ENCODE results near the gene SMARCC2.
"Not testable (repeated sequence)": the region's sequence is repeated elsewhere in the genome, so short reads cannot be mapped to it uniquely, and the experiment has no call there.

Gene SMARCC2

GRCh38 chr12:56206452-56207166 is 17.3 kb upstream of the SMARCC2 start:
- no peak for DNase-seq

GRCh38 chr12:56205445-56205844 is 16.2 kb upstream of the SMARCC2 start:
- DNase-seq: no peak

- DNase-seq: no peak
Measured at GRCh38 chr12:56204275-56204674, 15.0 kb upstream of the SMARCC2 start.

GRCh38 chr12:56202838-56203237 is 13.6 kb upstream of the SMARCC2 start:
- DNase-seq: no peak

- no peak for DNase-seq
Measured at GRCh38 chr12:56202366-56202765, 13.1 kb upstream of the SMARCC2 start.

DNA sequence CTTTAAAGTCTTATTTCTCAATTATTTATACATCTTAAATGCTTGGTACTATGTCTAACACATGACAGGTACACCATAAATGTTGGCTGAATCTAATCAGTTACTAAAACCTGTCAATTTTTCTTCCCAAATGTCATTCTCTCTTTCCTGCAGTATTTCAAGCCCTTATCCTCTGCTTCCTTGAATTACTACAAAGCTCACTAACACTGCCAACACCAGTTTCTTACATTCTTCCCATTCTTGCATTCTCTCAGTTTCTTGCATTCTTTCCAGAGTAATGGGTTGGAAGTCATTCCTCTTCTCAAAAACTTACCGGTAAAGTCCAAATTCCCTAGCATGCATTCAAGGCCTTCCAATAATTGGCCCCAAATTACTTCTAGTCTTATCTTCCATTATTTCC is 9.6 kb upstream of the SMARCC2 start:
- no peak for DNase-seq

DNA sequence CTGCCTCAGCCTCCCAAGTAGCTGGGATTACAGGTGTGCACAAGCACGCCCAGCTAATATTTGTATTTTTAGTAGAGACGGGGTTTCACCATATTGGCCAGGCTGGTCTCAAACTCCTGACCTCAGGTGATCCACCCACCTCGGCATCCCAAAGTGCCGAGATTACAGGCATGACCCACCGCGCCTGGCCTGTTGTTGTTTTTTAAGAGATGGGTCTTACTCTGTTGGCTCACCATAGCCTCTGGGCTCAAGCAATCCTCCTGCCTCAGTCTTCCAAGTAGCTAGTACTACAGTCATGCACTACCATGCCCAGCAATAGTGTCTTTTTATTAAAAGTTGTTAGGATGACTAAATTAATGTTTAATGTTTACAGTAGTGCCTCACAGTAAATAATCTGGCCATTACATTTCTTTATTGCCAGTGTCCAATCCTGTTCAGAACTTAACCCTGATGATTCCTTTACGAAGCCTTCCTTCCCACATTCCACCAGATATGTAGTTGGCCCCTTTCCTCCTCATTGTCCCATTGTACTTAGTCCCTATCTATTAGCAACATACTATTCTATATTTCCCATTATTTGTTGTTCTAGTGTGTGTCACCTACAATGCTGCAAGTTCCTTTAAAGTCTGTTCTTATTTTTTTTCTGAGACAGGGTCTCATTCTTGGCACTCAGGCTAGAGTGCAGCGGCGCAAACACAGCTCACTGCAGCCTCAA is 8.8 kb upstream of the SMARCC2 start:
- no peak for DNase-seq

DNA sequence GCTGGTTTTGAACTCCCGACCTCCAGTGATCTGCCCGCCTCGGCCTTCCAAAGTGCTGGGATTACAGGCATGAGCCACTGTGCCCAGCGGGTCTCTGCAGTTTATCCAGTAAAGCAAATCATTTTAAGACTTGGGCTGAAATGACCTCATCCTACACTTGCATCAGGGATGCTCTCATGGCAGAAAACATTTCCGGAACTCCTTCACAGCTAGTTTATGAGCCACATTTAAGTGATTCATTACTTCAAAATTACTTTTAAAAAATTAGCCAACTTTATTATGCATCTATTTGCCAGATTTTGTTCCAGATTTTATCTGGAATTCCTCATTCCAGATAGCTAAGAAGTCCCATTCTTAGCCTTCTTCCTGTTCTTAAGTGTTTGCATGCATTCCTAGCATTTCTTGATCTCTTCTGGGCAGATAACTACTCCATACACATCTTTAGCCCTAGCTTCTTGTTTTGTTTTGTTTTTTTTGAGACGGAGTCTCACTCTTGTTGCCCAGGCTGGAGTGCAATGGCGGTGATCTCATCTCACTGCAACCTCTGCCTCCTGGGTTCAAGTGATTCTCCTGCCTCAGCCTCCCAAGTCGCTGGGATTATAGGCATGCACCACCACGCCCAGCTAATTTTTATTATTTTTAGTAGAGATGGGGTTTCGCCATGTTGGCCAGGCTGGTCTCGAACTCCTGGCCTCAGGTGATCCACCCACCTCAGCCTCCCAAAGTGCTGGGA is 7.7 kb upstream of the SMARCC2 start:
- DNase-seq: not testable (repeated sequence)

- peak; percentile 69 to 81 for DNase-seq
Measured at GRCh38 chr12:56193025-56193578, 3.8 kb upstream of the SMARCC2 start.

DNA sequence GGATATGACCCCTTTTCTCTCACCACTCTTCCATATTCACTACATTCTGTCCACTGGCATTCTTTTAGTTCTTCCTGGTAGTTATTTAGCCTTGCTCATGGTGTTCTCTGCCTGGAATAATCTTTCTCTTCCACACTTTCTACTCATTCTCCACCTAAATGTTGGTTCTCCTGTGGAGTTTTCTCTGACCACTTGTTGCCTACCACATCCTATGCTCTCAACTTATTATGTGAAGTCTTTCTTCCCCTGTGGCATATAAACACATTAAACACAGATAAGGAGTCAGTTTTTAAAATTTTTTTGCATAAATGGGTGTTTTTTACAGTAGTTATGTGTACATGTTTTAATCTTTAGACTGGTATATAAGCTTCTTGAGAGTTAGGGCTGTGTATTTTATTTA is 3.3 kb upstream of the SMARCC2 start:
- DNase-seq: no peak

- DNase-seq: no peak
Measured at GRCh38 chr12:56190695-56191155, 1.4 kb upstream of the SMARCC2 start.

- DNase-seq: peak; percentile 94 to 96
Measured at GRCh38 chr12:56189918-56190694, 823 bp upstream of the SMARCC2 start.

DNA sequence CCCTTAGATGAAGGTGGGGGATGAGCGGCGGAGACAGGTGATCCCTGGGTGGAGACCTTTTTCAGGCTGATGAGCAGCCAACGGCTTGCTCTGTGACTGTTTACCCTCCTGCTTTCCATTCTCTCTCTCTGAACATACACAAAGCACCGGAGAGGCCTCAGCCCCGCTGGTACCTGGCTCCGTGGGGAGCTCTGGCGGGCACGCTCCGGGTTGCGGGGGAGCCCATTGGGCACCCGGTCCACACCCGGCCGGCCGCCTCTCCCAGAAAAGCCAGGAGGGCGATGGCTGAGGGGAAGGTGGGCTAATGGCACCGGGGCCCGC is 545 bp downstream of the SMARCC2 start:
- DNase-seq: no peak

DNA sequence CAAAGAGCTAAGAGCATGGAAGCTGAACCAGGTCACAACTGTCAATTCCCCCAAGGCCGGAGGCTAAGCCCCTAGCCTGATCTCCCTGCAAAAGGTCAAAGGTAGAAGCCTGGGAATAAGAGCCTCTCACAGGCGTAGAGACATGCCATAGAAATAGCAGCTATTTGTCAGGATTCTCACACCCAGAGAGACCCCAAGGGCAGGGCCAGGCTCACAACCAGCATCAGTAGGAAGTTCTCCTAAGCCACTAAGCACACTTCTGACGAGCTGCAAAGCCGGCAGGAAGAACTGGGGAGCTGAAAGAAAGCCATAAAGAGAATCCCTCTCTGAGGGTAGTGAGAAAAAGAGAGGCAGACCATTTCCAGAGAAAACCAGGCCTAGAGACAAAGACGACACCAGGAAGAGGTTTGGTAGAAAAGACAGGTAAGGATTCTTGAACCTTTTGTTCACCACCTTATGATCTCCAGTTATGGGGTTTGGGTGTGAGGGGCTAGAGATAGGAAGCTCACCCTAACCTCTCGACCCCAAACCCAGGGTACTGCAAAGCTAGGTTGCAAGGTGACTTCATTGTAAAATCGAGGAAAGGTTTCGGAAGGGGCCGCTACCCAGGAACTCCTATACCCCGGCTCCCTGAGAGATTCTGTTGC is 1.0 kb downstream of the SMARCC2 start:
- no peak for DNase-seq

GRCh38 chr12:56186957-56187356 is 2.3 kb downstream of the SMARCC2 start:
- DNase-seq: no peak

- no peak for DNase-seq
Measured at GRCh38 chr12:56178347-56178746, 10.9 kb downstream of the SMARCC2 start.

GRCh38 chr12:56172839-56173238 is 16.4 kb downstream of the SMARCC2 start:
- no peak for DNase-seq

DNA sequence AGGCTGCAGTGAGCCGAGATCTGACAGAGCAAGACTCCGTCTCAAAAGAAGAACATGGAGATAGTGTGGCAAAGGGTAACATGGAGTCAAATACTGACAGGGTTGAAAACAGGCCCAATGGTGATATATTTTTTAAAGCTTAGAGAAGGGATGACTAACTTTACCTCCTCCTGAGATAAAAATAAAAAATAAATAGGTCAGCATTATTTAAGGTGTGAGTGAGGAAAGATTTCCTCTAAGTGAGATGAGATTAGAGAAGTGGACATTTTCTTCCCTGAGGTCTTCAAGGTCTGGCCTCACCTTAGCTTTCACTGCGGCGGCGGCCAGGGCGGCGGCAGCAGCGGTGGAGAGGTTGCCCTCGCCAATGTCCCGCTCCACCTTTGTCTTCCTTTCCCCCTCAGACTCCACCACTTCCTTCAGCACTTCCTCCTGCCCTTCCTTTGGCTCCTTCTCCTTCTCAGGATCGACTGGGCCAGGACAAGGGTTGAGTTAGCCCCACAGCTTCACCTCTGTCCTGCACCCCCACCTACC is 20.0 kb downstream of the SMARCC2 start:
- DNase-seq: no peak

DNA sequence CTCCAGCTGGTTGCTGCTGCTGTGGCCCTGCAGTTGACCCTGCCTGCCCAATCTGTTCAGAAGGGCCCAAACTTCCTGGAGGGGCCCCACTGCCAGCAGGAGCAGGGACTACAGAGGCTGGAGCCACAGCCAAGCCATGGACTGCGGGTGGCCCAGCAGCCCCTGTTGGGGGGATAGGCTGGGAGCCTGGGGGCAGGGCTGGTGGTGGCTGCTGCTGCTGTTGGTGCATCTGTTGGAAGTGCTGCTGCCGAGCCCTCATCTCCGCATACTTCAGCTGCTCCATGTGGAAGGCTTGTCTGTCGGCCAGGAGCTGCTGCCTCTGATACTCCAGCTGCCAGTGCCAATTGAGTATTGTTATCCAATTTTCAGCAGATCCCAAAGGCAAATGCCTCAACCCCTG is 23.9 kb downstream of the SMARCC2 start:
- DNase-seq: no peak

GRCh38 chr12:56164345-56164729 is 24.9 kb downstream of the SMARCC2 start:
- DNase-seq: no peak

DNA sequence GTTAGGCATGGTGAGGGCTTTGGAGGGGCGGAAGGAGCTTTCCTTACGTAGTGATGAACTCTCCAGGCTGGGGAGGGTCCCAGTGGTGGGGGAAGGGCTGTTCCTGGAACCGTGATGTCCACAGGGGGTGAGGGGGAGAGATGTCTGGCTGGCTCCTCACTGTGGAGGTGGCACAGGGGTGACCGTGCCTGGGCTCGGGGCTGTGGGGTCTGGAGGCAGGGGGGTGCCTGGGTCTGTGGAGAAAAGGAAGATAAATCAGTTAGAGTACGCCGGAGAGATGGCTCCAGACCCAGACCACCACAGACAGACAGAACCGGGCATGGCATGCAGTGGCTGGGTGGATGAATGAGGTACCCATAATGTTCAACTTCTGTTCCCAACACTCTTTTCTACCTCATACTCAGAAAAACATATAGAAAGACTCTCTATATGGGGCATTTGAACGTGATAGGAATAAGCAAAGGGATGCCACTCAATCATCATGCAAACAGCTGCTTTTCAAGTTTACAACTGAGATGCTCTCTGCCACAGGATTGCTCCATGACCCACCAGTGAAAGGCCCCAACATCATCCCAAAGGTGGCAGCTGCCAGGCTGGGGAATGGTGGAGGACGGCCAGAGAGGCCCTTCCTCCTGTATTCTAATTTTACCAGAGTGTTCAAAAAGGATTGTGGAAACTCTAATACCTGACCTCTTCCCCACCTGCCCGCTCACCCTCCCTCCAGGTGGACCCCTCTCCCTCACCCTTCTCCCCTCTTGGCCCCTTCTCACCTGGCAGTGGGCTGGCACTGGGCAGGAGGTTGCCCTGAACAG is 25.5 kb downstream of the SMARCC2 start:
- DNase-seq: no peak

All from stimulated activated CD4-positive, alpha-beta T cell treated with anti-CD3 and anti-CD28 coated beads, Interleukin-2, amount 100 ng/mL, for 48 hours (primary cell).